Hematopoietic multipotent progenitor cell treated with erythropoietin and hydrocortisone succinate and interleukin-3 and kit ligand, for 15 days (in vitro differentiated cells): ENCODE measurements around the gene CEBPB.
"Not testable (repeated sequence)": the region's sequence is repeated elsewhere in the genome, so short reads cannot be mapped to it uniquely, and the experiment has no call there.

Source experiments
- DNase-seq: peaks from one replicate; pipeline ENCODE4 v3.0.0-alpha.2; 2015; ENCODE audit warnings: low spot score

CEBPB gene

DNA sequence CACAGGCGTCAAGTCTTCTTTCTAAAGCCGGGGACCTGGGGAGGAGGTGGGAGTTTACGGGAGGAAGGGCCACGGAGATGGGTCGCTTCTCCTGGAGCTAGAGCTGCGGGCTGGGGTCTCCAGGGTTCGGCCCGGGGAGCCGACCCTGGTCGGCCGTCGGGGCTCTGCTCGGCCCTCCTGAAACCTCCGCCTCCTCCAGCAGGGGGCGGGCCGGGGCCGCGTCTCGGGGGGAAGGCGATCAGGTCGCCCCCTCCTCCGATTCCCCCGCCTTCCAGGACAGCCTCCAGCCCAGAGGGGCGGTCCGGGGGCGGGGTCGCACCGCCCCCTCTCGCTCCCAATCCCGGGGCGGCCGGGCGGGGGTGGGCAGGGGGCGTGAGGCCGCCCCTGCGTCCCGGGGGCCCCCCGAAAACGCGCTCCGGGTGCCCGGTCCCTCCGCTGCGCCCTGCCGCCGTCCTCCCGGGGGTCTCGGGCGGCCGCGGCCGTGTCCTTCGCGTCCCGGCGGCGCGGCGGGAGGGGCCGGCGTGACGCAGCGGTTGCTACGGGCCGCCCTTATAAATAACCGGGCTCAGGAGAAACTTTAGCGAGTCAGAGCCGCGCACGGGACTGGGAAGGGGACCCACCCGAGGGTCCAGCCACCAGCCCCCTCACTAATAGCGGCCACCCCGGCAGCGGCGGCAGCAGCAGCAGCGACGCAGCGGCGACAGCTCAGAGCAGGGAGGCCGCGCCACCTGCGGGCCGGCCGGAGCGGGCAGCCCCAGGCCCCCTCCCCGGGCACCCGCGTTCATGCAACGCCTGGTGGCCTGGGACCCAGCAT is at the start of gene CEBPB:
Gene CEBPB, plus strand, starts transcription at position 580 of the 814 bp plus-strand sequence. Its CDS starts 204 bp downstream, at position 784.
- peak; percentile 80 for DNase-seq

DNA sequence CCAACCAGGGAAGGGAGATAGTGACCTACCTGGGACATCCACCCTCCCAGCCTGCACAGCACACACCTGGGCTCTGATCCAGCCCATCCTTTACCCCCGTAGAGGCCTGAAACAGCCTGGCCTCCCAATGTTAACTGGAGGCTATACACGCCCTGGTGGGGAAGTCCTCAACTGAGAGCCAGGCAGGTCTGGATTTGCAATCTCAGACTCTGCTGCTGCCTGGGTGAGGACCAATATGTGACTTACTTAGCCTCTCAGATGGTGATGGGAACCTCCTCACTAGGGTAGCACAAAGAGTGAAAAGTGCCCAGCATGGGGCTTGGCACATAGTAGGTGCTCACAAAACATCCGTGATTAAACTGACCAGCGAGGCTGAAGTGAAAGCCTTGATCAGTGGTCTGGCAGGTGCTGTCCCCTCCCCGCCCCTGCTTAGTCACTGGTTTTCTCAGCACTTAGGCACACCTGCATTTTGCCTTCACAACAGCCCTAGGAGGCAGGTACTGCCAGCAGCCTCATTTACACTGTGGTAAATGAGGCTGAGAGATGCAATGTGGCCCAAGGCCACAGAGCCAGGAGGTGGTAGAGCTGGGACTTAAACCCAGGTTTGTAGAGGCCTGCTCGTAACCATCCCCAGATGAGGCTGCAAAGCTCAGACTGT is 49.5 kb upstream of the CEBPB start:
- DNase-seq, result no peak

DNA sequence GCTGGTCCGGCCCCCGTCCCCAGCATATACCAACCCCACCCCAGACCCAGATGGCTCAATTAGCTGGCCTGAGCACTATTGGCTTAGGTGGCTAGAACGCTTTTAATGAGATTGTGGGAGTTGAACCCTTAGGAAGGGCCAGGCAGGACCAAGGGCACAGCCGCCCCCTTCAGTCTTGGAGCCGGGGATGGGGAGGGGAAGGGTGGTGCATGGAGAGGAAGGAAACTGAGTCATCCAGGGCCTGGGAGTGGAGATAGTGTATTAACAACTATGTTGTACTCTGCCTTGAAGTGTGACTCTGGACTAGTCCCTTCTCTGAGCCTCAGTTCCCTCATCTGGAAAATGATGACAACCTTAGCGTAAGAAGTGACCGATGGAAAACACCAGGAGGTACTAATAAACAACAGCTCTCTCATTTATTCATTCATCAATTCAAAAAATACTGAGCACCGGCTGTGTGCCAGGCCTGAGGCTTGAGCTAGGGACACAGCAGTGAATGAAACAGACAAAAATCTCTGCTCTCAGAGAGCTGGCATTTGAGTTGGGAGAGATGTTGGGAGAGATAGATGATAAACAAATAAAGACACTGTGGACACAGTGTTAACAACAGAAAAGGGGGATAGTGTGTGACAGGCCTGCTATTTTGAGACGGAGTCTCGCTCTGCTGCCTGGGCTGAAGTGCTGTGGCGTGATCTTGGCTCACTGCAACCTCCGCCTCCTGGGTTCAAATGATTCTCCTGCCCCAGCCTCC is 48.6 kb upstream of the CEBPB start:
- DNase-seq, result no peak

DNA sequence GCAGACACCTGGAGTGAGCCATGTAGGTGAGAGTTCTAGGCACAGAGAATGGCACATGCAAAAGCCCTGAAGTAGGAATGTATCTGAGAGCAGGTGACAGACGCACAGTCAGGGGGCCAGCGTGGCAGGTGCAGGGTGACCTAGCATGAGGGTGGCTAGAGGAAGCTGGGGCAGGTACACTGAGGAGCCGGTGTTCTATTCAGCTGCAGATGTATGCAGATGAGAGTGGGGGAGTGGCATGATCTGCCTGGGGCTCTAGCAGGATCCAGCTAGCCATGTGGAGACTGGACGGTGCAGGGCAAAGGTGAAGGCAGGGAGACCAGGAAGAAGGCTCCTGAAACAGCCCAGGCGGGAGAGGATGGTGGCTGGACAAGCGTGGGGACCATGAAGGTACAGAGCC is 47.8 kb upstream of the CEBPB start:
- DNase-seq, result no peak

DNA sequence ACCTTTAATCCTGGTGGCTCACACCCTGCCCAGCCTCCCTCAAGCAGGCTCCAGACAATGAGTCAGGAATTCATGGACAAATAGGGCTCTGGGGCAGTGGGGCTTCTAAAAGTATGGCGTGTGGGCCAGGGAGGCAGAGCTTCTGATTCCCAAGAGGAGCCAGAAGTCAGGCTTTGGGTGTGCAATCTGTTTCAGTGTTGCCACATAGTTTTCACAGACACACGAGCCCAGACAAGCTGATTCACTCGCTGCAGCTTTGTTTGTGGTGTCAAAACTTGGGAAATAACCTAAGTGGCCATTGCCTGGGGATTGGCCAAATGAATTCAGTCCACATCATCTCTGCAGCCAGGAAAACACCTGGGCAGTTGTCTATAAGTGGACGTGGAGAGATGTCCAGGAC is 46.3 kb upstream of the CEBPB start:
- no peak for DNase-seq

DNA sequence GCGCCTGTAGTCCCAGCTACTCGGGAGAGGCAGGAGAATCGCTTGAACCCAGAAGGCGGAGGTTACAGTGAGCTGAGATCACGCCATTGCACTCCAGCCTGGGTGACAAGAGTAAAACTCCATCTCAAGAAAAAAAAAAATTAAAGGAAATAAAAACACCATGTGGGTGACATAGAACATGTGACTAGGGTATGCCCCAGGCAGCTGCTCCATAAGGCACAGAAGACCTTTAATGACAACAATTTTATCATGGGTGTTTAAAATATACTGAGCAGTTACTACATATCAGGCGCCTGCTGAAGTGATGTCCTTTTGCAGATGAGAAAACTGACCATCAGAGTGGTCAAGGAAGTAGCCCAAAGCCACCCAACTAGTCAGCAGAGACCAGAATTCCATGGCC is 45.1 kb upstream of the CEBPB start:
- DNase-seq, result no peak

GRCh38 chr20:50146214-50146613 is 44.4 kb upstream of the CEBPB start:
- DNase-seq, result no peak

DNA sequence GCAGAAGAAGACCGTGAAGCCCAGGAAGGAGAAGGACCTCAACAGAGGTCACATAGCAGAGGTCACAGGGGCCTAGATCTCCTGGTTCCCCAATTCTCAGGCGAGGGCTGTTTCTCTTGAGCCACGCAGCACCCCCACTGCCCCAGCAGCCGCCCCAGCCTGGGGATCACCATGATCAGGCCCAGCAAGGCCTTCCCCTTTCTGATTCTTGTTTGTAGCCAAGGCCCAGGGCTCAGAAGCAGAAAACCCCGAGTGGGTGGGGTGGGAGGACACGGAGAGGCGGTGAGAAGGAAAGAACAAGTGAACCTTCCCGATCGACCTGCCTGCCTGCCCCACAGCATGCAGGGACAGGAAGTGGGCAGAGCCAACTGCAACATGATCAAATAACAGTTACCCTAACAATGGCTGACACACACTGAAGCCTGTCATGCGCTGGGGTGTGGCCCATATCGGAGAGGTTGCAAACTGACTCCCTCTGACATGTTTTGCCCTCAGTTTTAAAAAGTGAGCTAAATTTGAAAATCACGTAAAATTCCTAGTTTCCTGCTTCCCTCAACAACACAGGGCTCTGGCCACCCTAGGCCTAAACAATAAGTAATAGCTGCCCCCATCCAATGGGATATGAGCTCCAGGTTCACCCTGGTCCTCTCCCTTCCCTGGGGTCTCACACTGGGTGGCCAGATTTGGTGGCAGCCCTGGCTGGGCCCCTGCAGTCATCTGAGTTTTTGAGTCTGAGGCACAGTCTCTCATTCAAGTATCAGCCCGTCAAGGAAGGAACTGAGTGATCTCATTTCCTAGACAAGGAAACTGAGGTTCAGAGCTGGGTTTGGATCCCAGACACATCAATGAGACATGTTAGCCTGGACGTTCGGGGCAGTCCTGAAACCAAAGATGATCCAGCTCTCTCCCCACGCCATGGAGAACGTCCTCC is 43.6 kb upstream of the CEBPB start:
- DNase-seq, result peak; percentile 60

GRCh38 chr20:50149481-50150254 is 41.0 kb upstream of the CEBPB start:
- DNase-seq, result no peak

DNA sequence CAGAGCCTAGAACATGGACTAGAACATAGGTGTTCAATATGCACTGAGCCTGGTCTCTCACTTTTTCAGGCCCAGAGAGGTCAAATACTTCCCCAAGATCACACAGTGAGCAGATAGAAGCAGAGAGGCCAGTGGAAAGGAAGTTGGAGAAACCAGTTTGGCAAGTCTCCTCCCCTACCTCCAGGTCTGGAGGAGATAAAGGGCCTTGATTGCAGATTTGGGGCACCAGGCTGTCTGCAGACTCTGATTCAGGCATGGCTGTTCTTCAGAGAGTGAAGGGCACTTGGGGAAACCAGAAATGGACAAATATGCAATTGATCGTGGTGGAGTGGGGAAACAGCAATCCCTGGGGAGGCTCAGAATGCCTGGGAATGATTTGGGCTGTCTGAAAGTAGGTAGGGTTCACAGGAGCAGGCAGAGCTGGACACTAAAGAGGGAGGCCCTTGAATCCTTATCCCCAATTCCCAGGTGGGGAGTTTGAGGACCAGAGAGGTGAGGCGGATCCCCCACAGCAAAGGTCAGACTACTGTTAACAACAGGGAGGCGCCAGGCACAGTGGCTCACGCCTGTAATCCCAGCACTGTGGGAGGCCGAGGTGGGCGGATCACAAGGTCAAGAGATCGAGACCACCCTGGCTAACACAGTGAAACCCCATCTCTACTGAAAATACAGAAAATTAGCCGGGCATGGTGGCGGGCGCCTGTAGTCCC is 39.4 kb upstream of the CEBPB start:
- peak; percentile 60 for DNase-seq

DNA sequence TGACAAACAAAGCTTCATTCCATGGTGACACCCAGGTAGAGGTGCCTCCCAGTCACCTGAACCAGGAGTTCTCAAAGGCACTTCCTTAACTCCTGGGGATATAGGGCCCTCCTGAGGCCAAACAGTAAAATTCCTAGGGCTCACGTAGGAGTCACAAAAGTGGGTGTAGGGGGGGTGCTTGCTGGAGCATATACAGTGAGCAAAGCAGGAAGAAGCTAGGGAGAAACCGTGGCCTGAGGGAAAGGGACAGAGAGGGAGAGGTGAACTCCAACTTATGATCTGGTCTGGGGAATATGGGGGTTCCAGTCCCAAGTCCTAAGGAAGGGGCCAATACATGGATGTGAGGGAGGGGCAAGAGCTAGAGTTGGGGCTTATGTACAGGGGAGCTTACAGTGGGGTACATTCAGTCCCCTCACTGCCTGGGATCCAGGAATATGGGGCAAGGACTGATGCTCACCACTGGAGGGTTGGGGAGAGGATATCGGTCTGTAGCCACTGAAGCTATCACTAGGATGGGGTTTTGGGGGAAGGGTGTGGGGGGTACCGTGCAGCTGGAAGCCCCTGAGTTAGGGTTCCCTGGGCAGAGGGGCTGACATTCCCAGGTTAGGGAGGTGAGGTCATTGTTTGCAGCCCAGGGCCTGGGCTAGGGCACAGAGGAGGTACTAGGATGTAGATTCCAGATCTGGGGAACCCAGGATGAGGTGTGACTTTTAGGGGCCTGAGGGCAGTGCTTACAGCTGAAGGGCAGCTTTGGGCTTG is 38.1 kb upstream of the CEBPB start:
- DNase-seq, result no peak

- no peak for DNase-seq
Measured at GRCh38 chr20:50153153-50153499, 37.5 kb upstream of the CEBPB start.

DNA sequence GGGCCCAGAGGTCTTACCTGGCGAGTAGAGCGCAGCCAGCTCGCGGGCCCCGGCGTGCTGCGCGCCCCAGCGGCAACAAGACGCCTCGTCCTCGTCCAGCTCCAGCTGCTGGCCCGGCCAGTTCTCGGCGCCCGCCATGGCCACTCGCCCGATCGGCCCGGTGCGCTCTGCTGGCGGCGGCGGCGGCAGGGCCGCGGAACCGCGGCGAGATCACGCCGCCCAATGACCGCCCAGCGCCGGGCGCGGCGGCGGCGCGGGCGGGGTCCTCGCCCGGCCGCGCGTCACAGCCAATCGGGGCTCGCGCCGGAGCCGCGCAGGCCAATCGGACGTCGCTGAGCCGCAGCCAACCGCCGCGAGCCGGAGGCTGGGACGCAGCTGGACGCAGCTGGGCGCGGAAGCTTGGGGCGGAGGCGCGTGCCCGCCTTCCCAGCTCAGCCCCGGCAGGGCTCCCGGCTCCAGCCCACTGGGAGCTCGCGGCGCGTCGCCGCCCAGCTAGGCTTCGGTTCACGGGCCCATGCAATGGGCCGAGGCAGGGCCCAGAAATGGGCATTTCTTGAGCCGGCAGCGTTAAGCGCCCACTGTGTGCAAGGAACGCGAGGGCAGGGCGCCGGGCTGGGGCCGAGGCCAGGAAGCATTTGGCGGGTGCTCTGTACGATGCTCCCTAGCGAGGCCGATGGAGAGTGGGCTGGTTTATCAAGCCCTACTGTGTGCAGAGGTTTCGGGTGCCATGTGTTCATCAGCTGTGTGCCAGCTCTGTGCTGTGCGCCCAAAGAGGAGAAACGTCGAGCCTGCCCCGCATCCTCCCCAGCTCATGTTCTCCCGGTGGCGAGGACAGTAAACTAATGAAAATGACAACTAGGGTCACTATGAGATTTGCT is 36.9 kb upstream of the CEBPB start, which contains the start of gene PEDS1:
Gene PEDS1, minus strand, starts transcription at position 224 of the 878 bp plus-strand sequence. Its CDS starts 86 bp downstream, at position 138.
- DNase-seq, result peak; percentile 92

- DNase-seq, result not testable (repeated sequence)
Measured at GRCh38 chr20:50161494-50161893, 29.1 kb upstream of the CEBPB start.

DNA sequence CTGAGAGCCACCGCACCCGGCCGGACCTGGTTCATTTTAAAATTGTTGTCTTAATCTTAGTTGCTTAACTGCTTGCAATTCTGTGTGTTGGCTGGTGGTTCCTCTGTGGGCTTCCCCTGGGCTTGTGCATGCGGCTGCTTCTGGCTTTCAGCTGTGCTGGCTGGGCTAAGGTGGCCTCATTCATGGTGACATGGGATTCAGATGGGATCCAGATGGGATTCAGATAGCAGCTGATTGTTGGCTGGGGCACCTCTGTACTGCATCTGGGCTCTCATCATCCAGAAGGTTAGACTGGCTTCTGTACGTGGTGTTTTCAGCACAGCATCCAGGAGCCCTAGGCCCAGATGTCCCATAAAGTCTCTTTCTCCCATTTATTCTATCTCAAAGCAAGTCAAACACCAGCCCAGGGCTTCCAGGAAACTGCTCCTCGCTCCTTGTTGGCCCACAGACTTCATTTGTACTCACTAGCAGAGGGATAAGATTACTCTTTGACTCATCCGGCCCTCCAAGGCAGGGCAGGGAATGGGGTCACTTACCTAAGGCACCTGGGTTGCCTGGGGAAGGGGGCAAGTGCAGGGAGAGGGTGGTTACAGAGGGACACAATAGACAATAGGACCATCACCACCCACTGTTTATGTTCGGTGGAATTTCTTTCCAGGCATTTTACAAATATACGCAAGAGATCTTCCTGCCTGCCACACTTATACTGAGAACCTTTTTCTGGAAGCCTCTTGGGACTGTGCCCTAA is 26.9 kb upstream of the CEBPB start:
- DNase-seq, result no peak

DNA sequence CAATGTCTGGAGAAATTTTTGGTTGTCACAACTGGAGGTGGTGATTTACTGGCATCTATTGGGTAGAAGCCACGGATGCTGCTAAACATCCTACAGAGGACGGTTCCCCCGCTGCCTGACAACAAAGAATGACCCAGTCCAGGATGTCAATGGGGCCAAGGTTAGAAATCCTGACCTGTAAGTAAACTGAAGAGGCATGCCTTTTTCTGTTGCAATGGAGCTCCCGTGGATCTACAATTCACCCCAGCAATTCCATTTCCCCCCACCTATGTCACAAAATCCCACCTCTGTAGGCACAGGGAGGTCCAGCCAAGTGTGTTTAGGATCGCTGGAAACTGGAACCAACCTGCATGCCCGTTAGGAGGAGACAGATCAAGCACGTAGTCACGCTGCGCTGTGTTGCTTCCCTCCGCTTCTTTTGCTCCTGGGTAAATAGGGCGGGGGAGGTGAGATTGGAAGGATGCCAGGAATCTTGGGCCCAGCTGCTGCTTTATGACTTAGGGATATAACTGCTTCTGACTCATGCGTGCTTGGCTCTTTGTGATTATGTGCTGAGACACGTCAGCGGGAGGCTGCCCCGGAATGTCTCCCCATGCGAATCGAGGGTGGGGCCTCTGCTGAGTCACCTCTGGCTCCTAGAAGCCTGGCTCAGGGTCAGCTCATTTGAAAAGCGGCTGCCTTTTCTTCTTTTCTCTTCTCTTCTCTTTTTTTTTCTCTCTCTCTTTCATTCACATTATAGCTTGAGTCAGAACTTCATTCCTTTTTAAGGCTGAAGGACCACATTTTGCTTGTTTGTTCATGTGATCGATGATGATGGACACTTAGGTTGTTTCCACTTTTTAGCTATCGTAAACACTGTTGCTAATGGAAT is 24.7 kb upstream of the CEBPB start:
- DNase-seq, result peak; percentile 100
